ACC112 (cell line): Measurements from ENCODE around the gene MAST4.

ENCODE experiments used
- H2AFZ ChIP-seq: fragments of 200-600 bp; sonication (generic); one replicate; pipeline ENCODE4 v1.6.0; 2017; ENCODE audit warnings: antibody characterized with exemption, low read length; ENCODE audit not compliant: unreplicated experiment
- H3K27ac ChIP-seq: fragments of 200-600 bp; sonication (generic); 2 replicates; pipeline ENCODE4 v1.5.1; 2014; ENCODE audit warnings: low read depth, mild to moderate bottlenecking, antibody characterized with exemption, low read length, moderate library complexity
- H3K27me3 ChIP-seq: fragments of 200-600 bp; sonication (generic); 2 replicates; pipeline ENCODE4 v1.6.1; 2014; ENCODE audit warnings: mild to moderate bottlenecking, antibody characterized with exemption, low read length, moderate library complexity, mixed read lengths; ENCODE audit not compliant: insufficient read depth
- H3K36me3 ChIP-seq: fragments of 200-600 bp; sonication (generic); 2 replicates; pipeline ENCODE4 v1.6.1; 2016; ENCODE audit warnings: mild to moderate bottlenecking, antibody characterized with exemption, low read length, moderate library complexity, mixed read lengths; ENCODE audit not compliant: insufficient read depth
- H3K4me1 ChIP-seq: fragments of 200-600 bp; sonication (generic); one replicate; pipeline ENCODE4 v1.6.1; 2016; ENCODE audit warnings: low read length, mixed read lengths; ENCODE audit not compliant: insufficient read depth, unreplicated experiment, control insufficient read depth
- H3K4me3 ChIP-seq: fragments of 200-600 bp; sonication (generic); 2 replicates; pipeline ENCODE4 v1.5.1; 2014; ENCODE audit warnings: mild to moderate bottlenecking, low read depth, low read length
- H3K79me2 ChIP-seq: fragments of 200-600 bp; sonication (generic); one replicate; pipeline ENCODE4 v1.6.0; 2016; ENCODE audit warnings: low read length; ENCODE audit not compliant: control insufficient read depth, unreplicated experiment, insufficient read depth

MAST4 gene

DNA sequence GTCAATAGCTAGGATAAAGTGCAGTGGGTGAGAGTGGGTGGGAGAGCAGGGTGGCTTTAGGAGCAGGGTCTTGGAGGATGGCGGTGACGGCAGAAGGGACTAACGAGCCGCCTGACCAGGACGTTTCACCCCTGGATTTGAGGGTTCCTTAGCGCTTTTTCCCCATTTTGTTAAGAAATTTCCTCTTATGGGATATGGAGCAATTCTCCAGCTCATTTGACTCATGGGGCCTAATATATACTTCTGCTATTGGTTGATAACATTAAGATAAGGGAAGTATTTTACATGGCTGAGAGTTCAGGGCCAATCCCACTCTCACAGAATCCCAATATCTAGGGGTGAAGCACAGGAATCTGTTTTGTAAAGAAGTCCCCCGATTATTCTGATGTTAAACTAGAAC, 582.8 kb downstream of the MAST4 start:
- Histone ChIP-seq H3K27me3 (no peaks in the 10 kb centered on the region), H2AFZ (no peak overlapping the region), H3K4me1 (peaks cover 16% of the 10 kb centered on the region), H3K79me2 (no peaks in the 10 kb centered on the region), H3K4me3 (no peak overlapping the region), H3K36me3 (no peaks in the 10 kb centered on the region), H3K27ac (no peak overlapping the region)

DNA sequence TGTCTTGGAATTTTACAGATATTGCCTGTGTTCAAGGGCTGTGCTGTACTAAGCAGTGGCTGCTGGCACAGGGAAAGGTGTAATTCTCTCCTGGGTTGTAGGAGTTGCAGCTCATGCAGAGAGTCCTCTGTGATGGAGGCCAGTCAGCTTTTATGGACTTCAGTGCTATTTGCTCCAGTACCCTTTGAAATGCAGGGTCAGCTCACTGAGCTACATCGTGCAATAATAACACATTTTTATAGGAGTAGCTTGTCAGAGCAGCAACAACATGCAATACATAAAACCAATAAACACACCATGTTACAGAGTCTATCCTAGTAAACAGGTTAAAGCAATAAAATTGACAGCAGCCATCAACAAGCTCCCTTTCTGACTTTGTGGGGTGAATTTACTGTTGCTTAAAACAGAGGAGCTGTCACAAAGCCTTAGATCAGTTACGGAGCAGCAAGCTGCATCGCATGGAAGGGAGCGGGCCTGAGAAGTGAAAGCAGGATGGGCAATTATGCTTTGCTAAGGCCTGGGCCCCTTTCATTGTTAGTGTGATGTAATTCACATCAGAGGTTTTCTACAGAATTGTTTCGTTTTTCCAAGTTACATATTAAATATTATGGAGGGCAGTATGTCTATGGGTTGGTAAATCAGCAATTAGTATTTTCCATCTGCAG, 583.6 kb downstream of the MAST4 start:
- H3K36me3 ChIP-seq = no peaks in the 10 kb centered on the region
- peaks cover 16% of the 10 kb centered on the region for H3K4me1 ChIP-seq
- no peaks in the 10 kb centered on the region for H3K27me3 ChIP-seq
- no peak overlapping the region for H2AFZ ChIP-seq
- no peaks in the 10 kb centered on the region for H3K79me2 ChIP-seq
- H3K27ac ChIP-seq = no peak overlapping the region
- no peak overlapping the region for H3K4me3 ChIP-seq

DNA sequence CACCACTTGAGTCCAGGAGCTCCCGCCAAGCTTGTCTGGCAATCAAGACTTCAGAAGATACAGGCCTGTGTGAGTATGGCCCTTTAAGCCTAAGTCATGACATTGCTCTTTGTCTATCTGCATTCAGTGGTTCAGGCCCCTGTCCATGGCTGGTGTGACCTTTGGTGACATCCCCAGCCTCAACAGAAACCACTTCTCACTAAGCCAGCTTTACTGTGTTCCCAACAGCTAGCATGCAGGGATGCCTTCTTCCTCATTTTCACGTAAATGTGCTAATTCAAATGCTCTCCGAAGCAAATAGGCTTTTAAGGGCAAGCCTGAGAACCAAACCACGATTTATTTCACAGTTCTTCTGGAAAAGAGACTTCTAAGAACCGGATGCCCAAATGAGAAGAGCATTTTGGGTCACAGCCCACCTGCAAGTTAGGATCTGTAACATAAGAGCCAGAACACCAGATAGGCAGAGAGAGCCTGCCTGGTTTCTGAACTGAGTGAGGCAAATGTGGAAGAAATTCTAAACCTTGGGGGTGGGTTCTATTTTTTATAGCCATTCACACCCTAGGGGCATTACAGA, 585.5 kb downstream of the MAST4 start:
- Histone ChIP-seq H2AFZ (peak overlapping the region; percentile 58), H3K27me3 (no peaks in the 10 kb centered on the region)

DNA sequence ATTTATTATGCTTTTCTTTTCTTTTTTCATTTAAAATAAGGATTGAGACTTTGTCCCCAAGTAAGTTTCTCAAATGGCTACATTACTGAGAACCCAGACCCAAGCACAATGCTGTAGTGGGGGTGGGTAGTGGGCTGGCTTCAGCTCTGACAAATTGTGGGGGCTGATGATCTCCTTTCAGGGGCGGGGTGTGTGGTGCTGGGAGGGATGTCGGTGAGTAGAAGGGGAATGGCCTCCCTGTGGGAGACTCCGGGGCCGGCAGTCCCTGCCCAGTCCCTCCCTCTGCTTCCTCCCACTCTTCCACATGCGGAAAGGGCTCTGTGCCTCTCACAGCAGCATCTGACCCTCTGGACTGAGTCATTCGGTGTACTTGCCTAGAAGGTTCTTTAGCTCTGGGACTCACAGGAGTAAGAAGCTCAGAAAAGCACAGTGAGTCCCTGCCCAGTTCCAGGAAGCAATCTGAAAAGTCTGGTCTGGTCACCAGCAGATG, 586.2 kb downstream of the MAST4 start:
- Histone ChIP-seq H2AFZ (peak overlapping the region; percentile 58), H3K27me3 (no peaks in the 10 kb centered on the region), H3K79me2 (no peaks in the 10 kb centered on the region), H3K4me3 (peak overlapping the region; percentile 50; the same call in 1 of the 2 replicates), H3K27ac (no peak overlapping the region), H3K36me3 (no peaks in the 10 kb centered on the region), H3K4me1 (peaks cover 16% of the 10 kb centered on the region)

More for the DNA sequence above, 585.5 kb downstream of the MAST4 start:
- Histone ChIP-seq H3K79me2 (no peaks in the 10 kb centered on the region), H3K36me3 (no peaks in the 10 kb centered on the region), H3K4me3 (peak overlapping the region; percentile 50; the same call in 1 of the 2 replicates), H3K27ac (no peak overlapping the region), H3K4me1 (peaks cover 16% of the 10 kb centered on the region)

DNA sequence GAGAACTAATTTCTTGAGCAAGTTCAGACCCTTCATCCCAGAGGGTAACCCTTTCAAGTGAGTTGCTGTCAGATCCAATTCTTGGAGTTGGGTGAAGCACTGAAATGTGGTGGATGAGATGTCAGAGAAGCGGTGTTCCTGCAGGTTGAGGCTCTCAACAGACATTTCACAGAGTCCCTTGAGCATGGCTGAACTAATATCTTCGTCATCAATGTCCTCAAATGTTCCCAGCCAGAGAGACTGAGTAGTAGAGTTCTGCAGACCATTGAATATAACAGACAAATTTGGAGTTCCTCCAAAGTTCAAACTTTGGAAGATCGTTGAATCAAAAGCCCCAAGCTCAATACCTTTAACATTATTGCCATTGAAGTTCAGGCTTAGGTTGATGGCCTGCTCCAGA, 587.7 kb downstream of the MAST4 start:
- no peaks in the 10 kb centered on the region for H3K27me3 ChIP-seq
- peaks cover 16% of the 10 kb centered on the region for H3K4me1 ChIP-seq
- no peak overlapping the region for H2AFZ ChIP-seq
- H3K36me3 ChIP-seq = no peaks in the 10 kb centered on the region
- H3K79me2 ChIP-seq = no peaks in the 10 kb centered on the region
- no peak overlapping the region for H3K27ac ChIP-seq
- no peak overlapping the region for H3K4me3 ChIP-seq

DNA sequence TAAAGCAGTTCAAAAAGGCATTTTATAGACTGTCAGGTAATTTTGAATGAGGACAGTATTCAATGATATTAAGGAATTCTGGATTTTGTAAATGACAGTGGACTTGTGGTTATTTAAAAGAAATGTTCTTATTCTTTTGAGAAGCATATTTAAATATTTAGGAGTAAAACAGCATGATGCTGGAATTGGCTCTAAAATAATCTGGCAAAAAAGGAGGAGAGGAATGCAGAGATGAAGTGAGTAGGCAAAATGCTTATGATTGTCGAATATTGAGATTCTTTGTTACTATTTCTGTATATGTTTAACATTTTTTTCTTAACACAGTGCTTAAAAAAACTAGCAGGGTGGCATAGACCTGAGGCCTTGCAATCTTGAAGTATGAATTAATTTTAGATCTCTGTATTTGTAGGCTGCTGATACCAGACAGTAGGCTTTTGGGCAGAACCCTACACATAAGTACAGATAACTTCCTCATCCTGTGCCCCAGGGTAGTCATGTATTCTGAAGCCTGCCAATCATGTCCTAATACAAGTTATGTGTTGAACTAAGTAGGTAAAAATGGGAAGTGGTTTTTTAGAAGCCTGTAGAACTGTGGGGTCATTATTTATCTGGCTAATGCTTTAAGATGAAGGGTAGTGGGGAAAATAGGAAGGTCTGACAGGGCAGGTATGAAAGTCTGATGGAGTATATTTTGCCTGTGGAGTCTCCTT, 591.0 kb downstream of the MAST4 start:
- H3K4me3 ChIP-seq = no peak overlapping the region
- peaks cover 8% of the 10 kb centered on the region for H3K4me1 ChIP-seq
- H3K27ac ChIP-seq = no peak overlapping the region

DNA sequence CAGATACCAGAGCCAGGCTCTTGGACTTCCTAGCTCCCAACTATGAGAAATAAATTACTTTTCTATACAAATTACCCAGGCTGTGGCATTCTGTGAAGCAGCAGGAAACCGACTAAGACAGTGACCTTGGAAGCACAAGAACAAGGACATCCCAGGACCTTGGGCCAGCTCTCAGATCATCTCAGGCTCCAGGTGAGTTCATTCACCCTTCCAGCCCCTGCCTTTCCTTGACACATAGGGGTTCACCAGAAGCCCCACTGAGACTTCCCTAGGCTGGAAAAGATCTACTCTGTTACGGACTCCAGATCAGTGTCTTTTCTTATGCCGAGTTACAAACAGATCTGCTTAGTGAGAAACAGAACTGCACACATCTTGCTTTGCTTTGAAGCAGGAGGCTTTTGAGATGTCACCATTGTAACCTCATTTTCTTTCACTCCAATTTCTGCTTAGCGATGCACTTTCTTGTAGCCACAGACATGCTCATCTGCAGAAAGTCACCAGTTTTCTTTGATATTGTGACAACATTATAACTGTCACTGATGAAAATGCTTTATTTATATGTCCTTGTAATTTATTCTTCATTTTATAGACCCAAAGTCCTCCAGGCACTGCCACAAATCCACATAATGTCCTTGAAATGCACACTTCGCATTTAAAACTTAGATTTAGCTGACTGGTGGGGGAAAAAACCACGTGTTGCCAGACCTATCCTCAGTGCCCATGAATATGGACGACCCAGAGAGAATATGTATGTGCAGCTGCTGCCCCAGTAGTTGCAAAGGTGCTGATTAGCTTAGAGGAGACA, 592.3 kb downstream of the MAST4 start:
- no peaks in the 10 kb centered on the region for H3K27me3 ChIP-seq
- no peaks in the 10 kb centered on the region for H3K4me1 ChIP-seq
- H3K79me2 ChIP-seq = no peaks in the 10 kb centered on the region
- no peak overlapping the region for H3K4me3 ChIP-seq
- H3K36me3 ChIP-seq = no peaks in the 10 kb centered on the region
- H3K27ac ChIP-seq = no peak overlapping the region
- no peak overlapping the region for H2AFZ ChIP-seq

More for the DNA sequence above, 591.0 kb downstream of the MAST4 start:
- Histone ChIP-seq H3K27me3 (no peaks in the 10 kb centered on the region), H3K36me3 (no peaks in the 10 kb centered on the region), H2AFZ (no peak overlapping the region), H3K79me2 (no peaks in the 10 kb centered on the region)

DNA sequence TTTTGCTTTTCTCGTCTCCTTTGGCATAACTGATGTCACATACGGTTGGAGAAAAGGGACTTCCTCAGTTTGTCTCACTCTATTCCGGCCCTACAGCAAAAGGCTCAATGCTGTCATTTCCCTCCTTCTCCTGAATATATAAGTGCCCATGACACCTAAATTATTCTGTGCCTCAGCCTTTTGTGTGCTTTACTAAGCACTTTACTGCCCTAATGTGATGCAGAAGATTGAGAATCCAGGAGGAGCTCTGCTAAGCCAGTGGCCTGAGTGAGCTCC, 592.8 kb downstream of the MAST4 start:
- H2AFZ ChIP-seq = no peak overlapping the region
- no peaks in the 10 kb centered on the region for H3K36me3 ChIP-seq
- H3K4me3 ChIP-seq = no peak overlapping the region
- H3K27me3 ChIP-seq = no peaks in the 10 kb centered on the region
- H3K4me1 ChIP-seq = no peaks in the 10 kb centered on the region
- H3K79me2 ChIP-seq = no peaks in the 10 kb centered on the region
- no peak overlapping the region for H3K27ac ChIP-seq

DNA sequence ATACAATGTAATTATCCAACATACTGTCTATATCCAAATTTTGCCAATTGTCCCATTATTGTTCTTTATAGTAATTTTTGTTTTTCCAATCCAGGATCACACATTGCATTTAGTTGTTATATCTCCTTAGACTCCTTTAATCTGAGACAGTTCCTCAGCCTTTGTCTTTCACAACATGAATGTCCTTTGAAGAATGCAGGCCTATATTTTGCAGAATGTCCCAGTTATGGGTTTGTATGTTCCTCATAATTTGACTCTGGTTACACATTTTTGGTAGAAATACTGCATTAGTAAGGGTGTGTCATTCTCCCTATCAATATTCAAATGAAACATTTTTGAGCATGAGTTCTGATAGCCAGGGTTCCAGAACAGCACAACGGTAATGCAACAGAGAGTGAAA, 593.7 kb downstream of the MAST4 start:
- Histone ChIP-seq H3K36me3 (no peaks in the 10 kb centered on the region), H3K27ac (no peak overlapping the region), H3K79me2 (no peaks in the 10 kb centered on the region), H3K4me3 (no peak overlapping the region), H2AFZ (no peak overlapping the region), H3K27me3 (no peaks in the 10 kb centered on the region), H3K4me1 (no peaks in the 10 kb centered on the region)

DNA sequence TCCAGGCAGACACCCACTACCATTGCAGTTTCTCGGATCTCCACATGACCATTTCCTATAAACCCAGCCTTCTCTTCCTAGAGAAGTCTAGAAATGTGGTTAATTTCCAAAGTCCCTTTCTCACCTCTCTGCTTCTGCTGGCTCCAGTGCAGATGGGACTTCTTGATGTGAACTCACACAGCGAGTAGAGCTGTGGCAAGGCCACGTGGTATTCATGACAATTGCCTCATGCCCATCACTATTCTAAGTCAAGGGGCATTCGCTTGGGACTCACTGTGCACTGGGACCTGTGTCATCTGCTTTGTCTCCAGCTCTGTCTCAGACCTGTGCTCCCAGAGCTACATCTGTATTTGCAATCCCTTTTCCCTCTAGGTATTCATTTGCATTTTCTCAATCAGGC, 594.2 kb downstream of the MAST4 start:
- Histone ChIP-seq H3K4me3 (no peak overlapping the region), H3K36me3 (no peaks in the 10 kb centered on the region), H3K79me2 (no peaks in the 10 kb centered on the region), H3K4me1 (no peaks in the 10 kb centered on the region), H3K27ac (no peak overlapping the region), H2AFZ (no peak overlapping the region), H3K27me3 (no peaks in the 10 kb centered on the region)
